Amniotic epithelial cell (primary cell): ENCODE results near the gene CRYBA1.
"Not testable (repeated sequence)": the region's sequence is repeated elsewhere in the genome, so short reads cannot be mapped to it uniquely, and the experiment has no call there.

Source experiments
- DNase-seq: peaks from one replicate; pipeline ENCODE4 v3.0.0-alpha.2; 2010; ENCODE audit warnings: low read depth

CRYBA1 gene

GRCh38 chr17:29246628-29247027 is at the start of gene CRYBA1:
TSS of gene CRYBA1 (plus strand) at chr17:29246859. CDS start at chr17:29246864, 5 bp downstream.
- no peak for DNase-seq

- no peak for DNase-seq
Measured at GRCh38 chr17:29197516-29198272, 49.0 kb upstream of the CRYBA1 start.

- DNase-seq: not testable (repeated sequence)
Measured at GRCh38 chr17:29204068-29204804, 42.4 kb upstream of the CRYBA1 start.

GRCh38 chr17:29205047-29205446 is 41.6 kb upstream of the CRYBA1 start:
- DNase-seq: peak; percentile 51

- DNase-seq: no peak
Measured at GRCh38 chr17:29207975-29208374, 38.7 kb upstream of the CRYBA1 start.

GRCh38 chr17:29209073-29209472 is 37.6 kb upstream of the CRYBA1 start:
- DNase-seq: no peak

- DNase-seq: peak; percentile 60
Measured at GRCh38 chr17:29210879-29211278, 35.8 kb upstream of the CRYBA1 start.

- DNase-seq: no peak
Measured at GRCh38 chr17:29212094-29212631, 34.5 kb upstream of the CRYBA1 start.

GRCh38 chr17:29212681-29213121 is 34.0 kb upstream of the CRYBA1 start:
- DNase-seq: no peak

- no peak for DNase-seq
Measured at GRCh38 chr17:29214215-29215146, 32.2 kb upstream of the CRYBA1 start.

GRCh38 chr17:29215174-29215573 is 31.5 kb upstream of the CRYBA1 start:
- no peak for DNase-seq

GRCh38 chr17:29215717-29216116 is 30.9 kb upstream of the CRYBA1 start:
- DNase-seq: peak; percentile 9

GRCh38 chr17:29216181-29216580 is 30.5 kb upstream of the CRYBA1 start:
- DNase-seq: no peak

- DNase-seq: no peak
Measured at GRCh38 chr17:29216856-29217255, 29.8 kb upstream of the CRYBA1 start.

- peak; percentile 70 for DNase-seq
Measured at GRCh38 chr17:29219378-29220047, 27.1 kb upstream of the CRYBA1 start.

- DNase-seq: not testable (repeated sequence)
Measured at GRCh38 chr17:29221338-29221737, 25.3 kb upstream of the CRYBA1 start.

- peak; percentile 54 for DNase-seq
Measured at GRCh38 chr17:29225396-29225795, 21.3 kb upstream of the CRYBA1 start.

- DNase-seq: no peak
Measured at GRCh38 chr17:29233301-29233700, 13.4 kb upstream of the CRYBA1 start.

- not testable (repeated sequence) for DNase-seq
Measured at GRCh38 chr17:29234972-29235371, 11.7 kb upstream of the CRYBA1 start.

- no peak for DNase-seq
Measured at GRCh38 chr17:29235904-29236303, 10.8 kb upstream of the CRYBA1 start.

GRCh38 chr17:29237476-29238132 is 9.1 kb upstream of the CRYBA1 start:
- peak; percentile 85 for DNase-seq
